HepG2 (cell line): ENCODE data around the gene FETUB. TPM values are rescaled to one million over a fixed set of nuclear protein-coding genes. Genes with fewer than 3 reads are reported as not detected.

Experiments used
- ARNT ChIP-seq: fragments of 450-650 bp; IDR thresholded peaks from 2 replicates; pipeline ENCODE4 v1.6.1; 2017
- CEBPB ChIP-seq: IDR thresholded peaks from 2 replicates; pipeline ENCODE4 v1.6.1; 2011; ENCODE audit warnings: low read depth, low read length, improper control_type of control experiment, borderline replicate concordance
- CENPX ChIP-seq: sonication (generic); formaldehyde crosslinking; IDR thresholded peaks from 2 replicates; pipeline ENCODE4 v1.9.0; 2021; ENCODE audit warnings: mild to moderate bottlenecking, missing genetic modification reagents, moderate library complexity
- EEA1 ChIP-seq: sonication (generic); formaldehyde crosslinking; IDR thresholded peaks from 2 replicates; pipeline ENCODE4 v1.5.1; 2020; ENCODE audit warnings: mild to moderate bottlenecking, missing genetic modification reagents, borderline replicate concordance
- FOXC1 ChIP-seq: sonication (generic); formaldehyde crosslinking; IDR thresholded peaks from 2 replicates; pipeline ENCODE4 v1.8.0; 2022; ENCODE audit warnings: mild to moderate bottlenecking, missing genetic modification reagents, borderline replicate concordance
- KIAA2018 ChIP-seq: sonication (generic); formaldehyde crosslinking; IDR thresholded peaks from 2 replicates; pipeline ENCODE4 v1.5.0; 2020; ENCODE audit warnings: mild to moderate bottlenecking, missing genetic modification reagents, borderline replicate concordance
- NR0B2 ChIP-seq: sonication (generic); formaldehyde crosslinking; IDR thresholded peaks from 2 replicates; pipeline ENCODE4 v1.4.0; 2020; ENCODE audit warnings: mild to moderate bottlenecking, missing genetic modification reagents
- PHF8 ChIP-seq: sonication (generic); formaldehyde crosslinking; IDR thresholded peaks from 2 replicates; pipeline ENCODE4 v1.5.0; 2020; ENCODE audit warnings: missing genetic modification reagents
- PTBP1 ChIP-seq: fragments of 200-400 bp; formaldehyde crosslinking; IDR thresholded peaks from 2 replicates; pipeline ENCODE4 v1.6.1; 2018; ENCODE audit warnings: low read length, low read depth; ENCODE audit not compliant: poor library complexity, severe bottlenecking
- SNAPC4 ChIP-seq: sonication (generic); formaldehyde crosslinking; IDR thresholded peaks from 2 replicates; pipeline ENCODE4 v1.4.0; 2020; ENCODE audit warnings: mild to moderate bottlenecking, missing genetic modification reagents
- ZMAT3 ChIP-seq: sonication (generic); formaldehyde crosslinking; conservative IDR thresholded peaks from 2 replicates; pipeline ENCODE4 v1.7.0; 2021; ENCODE audit warnings: missing genetic modification reagents
- ZMYM2 ChIP-seq: sonication (generic); formaldehyde crosslinking; IDR thresholded peaks from 2 replicates; pipeline ENCODE4 v1.8.0; 2022; ENCODE audit warnings: mild to moderate bottlenecking, missing genetic modification reagents
- ZNF264 ChIP-seq: sonication (generic); formaldehyde crosslinking; IDR thresholded peaks from 2 replicates; pipeline ENCODE4 v1.4.0; 2020; ENCODE audit warnings: missing genetic modification reagents
- ZNF317 ChIP-seq: sonication (generic); formaldehyde crosslinking; IDR thresholded peaks from 2 replicates; pipeline ENCODE4 v1.5.0; 2020; ENCODE audit warnings: mild to moderate bottlenecking, missing genetic modification reagents
- ZNF547 ChIP-seq: sonication (generic); formaldehyde crosslinking; IDR thresholded peaks from 2 replicates; pipeline ENCODE4 v1.5.1; 2020; ENCODE audit warnings: mild to moderate bottlenecking, missing genetic modification reagents
- ZNF589 ChIP-seq: sonication (generic); formaldehyde crosslinking; conservative IDR thresholded peaks from 2 replicates; pipeline ENCODE4 v1.8.0; 2022; ENCODE audit warnings: mild to moderate bottlenecking, moderate library complexity, missing genetic modification reagents
- polyA plus RNA-seq, 8 experiments: library from polyadenylated mRNA; depleted of rRNA in 3 of 8; stranded (reverse) in 7 of 8; unstranded in 1 of 8; fragments of >200 nt; fragmentation: Illumina TruSeq in 4 of 8; extraction: Trizol in 4 of 8; gene quantifications; 2 replicates each; pipeline versions ENCODE4 v1.2.1 to v1.2.3, GENCODE V29; 2011 to 2016; ENCODE audit warnings: low read depth in 4 of 8, missing spikeins in 1 of 8, mixed read lengths in 1 of 8; ENCODE audit not compliant: insufficient read depth in 1 of 8
- total RNA-seq, 5 experiments: library from RNA; depleted of rRNA; stranded (reverse); fragments of >200 nt; fragmentation: Illumina TruSeq; extraction: Trizol; gene quantifications; 2 replicates each; pipeline ENCODE4 v1.2.3, GENCODE V29; 2016; ENCODE audit warnings: low read depth in 1 of 5

FETUB gene
- total and polyA plus RNA-seq, 2 of the 13 experiments (the other 11 are each of a cell fraction or from before 2014, with no cell fraction given): 2.1 to 4.4 TPM

GRCh38 chr3:186594591-186595113 lies 45.5 kb upstream of the FETUB start (continued):
- TF ChIP-seq ZNF317 (CRISPR knock-in tag): no peak
- TF ChIP-seq CENPX (CRISPR knock-in tag): no peak
- peak; percentile 65; the same call in 1 of the 2 replicates for TF ChIP-seq ZMAT3 (CRISPR knock-in tag)
- TF ChIP-seq CEBPB: no peak
- no peak for TF ChIP-seq PHF8 (CRISPR knock-in tag)
- TF ChIP-seq SNAPC4 (CRISPR knock-in tag): no peak
- TF ChIP-seq ZNF547 (CRISPR knock-in tag): no peak
- 0 out of 2 replicates have a peak, but pooled peaks have one; percentile 8 for TF ChIP-seq ZNF264 (CRISPR knock-in tag)
- TF ChIP-seq FOXC1 (CRISPR knock-in tag): no peak
- TF ChIP-seq ARNT: no peak
- TF ChIP-seq PTBP1: no peak
- TF ChIP-seq EEA1: no peak
- TF ChIP-seq NR0B2 (CRISPR knock-in tag): no peak
- TF ChIP-seq KIAA2018 (CRISPR knock-in tag): no peak
- no peak for TF ChIP-seq ZMYM2 (CRISPR knock-in tag)
- TF ChIP-seq ZNF589 (CRISPR knock-in tag): no peak
